Brain pericyte (primary cell): ENCODE data around the gene EFNA3.

Experiments
- DNase-seq: peaks from one replicate; pipeline ENCODE4 v3.0.0-alpha.2; 2012; ENCODE audit warnings: low read depth, low spot score

Gene EFNA3

DNA sequence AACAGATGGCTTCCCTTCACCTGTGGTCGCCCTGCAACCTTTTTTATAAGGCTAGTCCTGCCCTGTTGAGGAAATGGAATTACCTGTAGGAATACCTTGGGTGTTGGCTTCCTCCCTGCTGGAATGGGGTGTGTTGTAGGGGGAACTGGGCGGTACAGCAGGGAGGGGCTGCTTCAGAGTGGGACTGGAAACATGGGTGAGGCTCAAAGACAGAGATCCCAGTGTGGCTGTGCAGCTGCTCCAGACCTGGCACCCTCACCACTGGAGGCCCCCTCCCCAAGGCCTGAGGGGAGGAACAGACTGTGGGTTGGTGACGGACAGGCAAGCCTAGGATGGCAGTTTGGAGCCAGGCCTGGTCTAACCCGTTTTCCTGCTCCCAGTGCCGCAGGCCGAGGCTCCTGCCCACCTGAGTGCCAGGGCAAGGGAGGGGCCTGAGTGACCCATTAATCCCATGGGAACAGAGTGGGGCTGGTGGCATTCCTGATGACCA lies 4.5 kb downstream of the EFNA3 start:
- no peak for DNase-seq

DNA sequence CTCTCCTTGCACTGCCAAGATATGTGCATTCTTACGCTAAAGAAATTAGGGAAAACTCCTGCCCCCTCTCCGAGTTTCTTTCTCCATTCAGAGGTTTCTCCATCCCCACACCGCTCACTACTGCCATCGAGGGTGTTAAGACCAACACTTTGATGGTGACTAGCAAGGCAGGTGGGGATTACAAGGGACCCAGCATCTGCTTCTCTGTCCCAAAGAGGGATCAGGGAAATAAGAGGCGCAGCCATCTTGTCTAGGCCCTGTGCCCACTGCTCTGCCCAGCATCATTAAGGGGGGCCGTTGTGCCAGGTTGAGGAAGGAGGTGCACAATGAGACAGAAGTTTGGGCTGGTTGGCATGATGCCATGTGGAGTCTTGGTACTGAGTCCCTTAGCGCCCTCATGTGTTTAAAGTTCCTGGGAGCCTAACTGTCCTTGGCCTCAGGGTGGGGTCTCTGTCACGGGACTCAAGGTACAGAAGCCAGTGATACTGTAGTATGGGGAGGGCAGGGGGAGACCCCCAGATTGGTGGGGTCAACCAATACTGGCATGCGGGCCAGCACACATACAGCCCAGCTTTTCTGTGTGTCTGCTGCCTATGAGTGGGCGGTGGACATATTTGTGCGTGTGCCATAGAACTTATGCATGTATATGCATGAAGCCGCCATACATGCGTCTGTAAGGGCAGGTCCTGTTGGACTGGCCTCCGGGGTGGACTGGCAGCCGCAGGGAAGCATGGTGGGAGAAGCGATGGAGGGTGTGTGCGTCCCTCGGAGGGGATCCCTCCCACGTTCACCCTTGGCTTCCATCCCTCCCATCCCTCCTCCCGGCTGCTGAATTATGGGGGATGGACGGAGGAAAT lies 5.5 kb downstream of the EFNA3 start:
- DNase-seq, result no peak

DNA sequence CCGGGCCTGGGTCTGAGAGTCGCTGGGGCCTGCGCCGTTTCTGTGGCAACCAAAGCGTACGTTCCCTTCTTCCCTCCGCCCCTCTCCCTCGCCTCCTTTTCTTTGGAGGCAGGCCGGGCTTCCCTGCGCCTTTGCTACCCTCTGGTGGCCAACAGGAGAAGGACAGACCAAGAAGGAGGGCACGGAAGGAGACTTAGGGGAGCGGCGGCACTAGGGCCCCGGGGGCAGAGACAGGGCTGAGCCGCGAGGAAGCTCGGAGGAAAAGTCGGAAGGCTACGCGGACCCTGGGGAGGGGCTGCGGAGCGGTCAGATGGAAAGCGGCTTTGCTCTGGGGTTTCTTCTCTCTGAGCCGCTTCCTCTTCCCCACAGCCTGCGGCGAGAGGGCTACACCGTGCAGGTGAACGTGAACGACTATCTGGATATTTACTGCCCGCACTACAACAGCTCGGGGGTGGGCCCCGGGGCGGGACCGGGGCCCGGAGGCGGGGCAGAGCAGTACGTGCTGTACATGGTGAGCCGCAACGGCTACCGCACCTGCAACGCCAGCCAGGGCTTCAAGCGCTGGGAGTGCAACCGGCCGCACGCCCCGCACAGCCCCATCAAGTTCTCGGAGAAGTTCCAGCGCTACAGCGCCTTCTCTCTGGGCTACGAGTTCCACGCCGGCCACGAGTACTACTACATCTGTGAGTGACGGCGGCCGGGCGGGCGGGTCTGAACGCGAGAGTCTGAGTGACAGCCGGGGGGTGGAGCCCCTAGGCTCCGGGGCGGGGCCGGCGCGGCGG lies 6.3 kb downstream of the EFNA3 start:
- DNase-seq, result peak; percentile 77

- DNase-seq, result no peak
Measured at GRCh38 chr1:155085504-155086127, 7.0 kb downstream of the EFNA3 start.

GRCh38 chr1:155086128-155086741 lies 7.6 kb downstream of the EFNA3 start:
- no peak for DNase-seq

GRCh38 chr1:155086856-155087535 lies 8.4 kb downstream of the EFNA3 start:
- no peak for DNase-seq

- no peak for DNase-seq
Measured at GRCh38 chr1:155091071-155092051, 12.7 kb downstream of the EFNA3 start.

DNA sequence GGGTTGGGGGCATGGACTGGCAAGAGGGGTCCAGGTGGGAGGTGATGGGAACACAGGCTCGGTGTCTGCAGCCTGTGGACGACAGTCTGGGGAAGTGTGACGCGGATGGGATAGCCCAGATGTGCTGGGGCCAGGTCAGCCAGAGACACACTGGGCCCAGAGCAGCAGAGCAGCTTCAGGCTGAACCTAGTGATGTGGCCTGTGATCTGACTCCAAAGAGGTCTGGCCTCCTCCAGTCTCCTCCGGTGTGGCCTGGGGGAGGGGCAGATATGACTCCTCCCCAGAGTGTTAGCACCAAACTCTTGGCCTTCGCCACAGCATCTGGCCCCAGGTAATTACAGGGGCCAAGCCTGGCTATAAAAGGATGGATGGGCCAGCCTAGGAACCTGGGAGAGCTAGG lies 13.5 kb downstream of the EFNA3 start:
- DNase-seq, result no peak

GRCh38 chr1:155092641-155093040 lies 14.0 kb downstream of the EFNA3 start:
- no peak for DNase-seq

GRCh38 chr1:155093911-155094621 lies 15.4 kb downstream of the EFNA3 start:
- DNase-seq, result no peak

DNA sequence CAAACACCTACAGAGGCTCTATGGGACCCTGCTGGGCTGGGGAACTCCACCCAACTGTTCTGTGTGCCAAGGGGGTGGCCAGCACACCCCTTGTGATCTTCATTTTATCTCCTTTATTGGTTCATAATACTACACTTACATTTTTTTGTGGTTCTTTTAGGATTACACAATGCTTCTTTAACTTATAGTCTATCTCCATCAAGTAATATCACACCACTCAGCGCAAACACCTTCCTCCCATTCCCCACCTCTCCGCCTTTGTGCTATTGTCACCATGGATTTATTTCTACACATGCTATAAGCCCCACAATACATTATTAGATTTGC lies 15.9 kb downstream of the EFNA3 start:
- DNase-seq, result no peak

- DNase-seq, result no peak
Measured at GRCh38 chr1:155099331-155099730, 20.7 kb downstream of the EFNA3 start.

GRCh38 chr1:155103325-155103724 lies 24.7 kb downstream of the EFNA3 start:
- no peak for DNase-seq

GRCh38 chr1:155104605-155105534 lies 26.2 kb downstream of the EFNA3 start:
- no peak for DNase-seq

- DNase-seq, result no peak
Measured at GRCh38 chr1:155105604-155106011, 27.0 kb downstream of the EFNA3 start.

- DNase-seq, result no peak
Measured at GRCh38 chr1:155106862-155107261, 28.2 kb downstream of the EFNA3 start.

- DNase-seq, result no peak
Measured at GRCh38 chr1:155107309-155108264, 28.9 kb downstream of the EFNA3 start.
